ENCODE measurements around the gene POPDC3.

The POPDC3 gene

DNA sequence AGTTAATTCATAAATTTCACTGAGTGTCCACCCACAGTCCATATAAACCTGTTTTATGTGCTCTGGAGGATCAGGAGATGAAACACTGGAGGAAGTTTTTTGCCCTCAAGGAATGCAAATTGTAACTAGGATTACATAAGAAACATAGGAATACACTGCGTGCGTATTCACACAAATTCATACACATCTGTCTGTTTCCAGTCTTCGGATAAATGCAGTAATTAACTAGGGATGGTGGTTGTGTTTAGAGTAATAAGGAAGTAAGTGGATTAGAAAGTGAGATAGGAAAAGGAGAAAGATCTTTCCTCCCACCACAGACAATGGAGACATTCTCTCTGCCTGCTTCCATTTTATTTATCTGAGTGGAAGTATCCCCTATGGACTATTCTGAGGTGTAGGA lies 35.7 kb upstream of the POPDC3 start:
- H3K4me3 ChIP-seq (replicated peaks; ENCODE audit: low read depth, low read length) = no peak overlapping the region
- DNase-seq (ENCODE audit: extremely low read depth, low read depth) = no peak
- TF ChIP-seq, protein P1, sequence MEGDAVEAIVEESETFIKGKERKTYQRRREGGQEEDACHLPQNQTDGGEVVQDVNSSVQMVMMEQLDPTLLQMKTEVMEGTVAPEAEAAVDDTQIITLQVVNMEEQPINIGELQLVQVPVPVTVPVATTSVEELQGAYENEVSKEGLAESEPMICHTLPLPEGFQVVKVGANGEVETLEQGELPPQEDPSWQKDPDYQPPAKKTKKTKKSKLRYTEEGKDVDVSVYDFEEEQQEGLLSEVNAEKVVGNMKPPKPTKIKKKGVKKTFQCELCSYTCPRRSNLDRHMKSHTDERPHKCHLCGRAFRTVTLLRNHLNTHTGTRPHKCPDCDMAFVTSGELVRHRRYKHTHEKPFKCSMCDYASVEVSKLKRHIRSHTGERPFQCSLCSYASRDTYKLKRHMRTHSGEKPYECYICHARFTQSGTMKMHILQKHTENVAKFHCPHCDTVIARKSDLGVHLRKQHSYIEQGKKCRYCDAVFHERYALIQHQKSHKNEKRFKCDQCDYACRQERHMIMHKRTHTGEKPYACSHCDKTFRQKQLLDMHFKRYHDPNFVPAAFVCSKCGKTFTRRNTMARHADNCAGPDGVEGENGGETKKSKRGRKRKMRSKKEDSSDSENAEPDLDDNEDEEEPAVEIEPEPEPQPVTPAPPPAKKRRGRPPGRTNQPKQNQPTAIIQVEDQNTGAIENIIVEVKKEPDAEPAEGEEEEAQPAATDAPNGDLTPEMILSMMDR (IDR thresholded peaks at IDR 0.05; ENCODE audit: low read depth, low read length, missing control alignments) = no peak

DNA sequence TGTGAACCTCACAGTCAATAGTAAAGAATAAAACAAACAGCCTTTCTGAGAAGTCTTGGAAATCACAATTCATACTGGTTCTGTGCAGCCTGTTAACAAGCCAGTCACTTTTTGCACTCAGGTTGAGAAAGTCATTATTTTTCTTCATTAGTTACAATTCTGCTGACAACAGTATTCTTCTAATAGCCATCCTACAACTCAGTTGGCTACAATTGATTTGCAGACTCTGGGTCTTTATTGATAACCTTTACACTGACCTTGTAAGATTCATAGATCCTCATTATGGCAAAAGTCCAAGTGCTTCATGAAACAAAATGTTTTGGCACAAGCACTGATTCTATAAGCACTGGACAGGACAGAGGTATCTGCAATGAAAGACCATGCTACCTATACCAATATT lies 34.9 kb upstream of the POPDC3 start:
- no peak overlapping the region for H3K4me3 ChIP-seq (replicated peaks; ENCODE audit: low read depth, low read length)
- TF ChIP-seq, protein P1 (IDR thresholded peaks at IDR 0.05; ENCODE audit: low read depth, low read length, missing control alignments) = no peak
- no peak for DNase-seq (ENCODE audit: extremely low read depth, low read depth)

DNA sequence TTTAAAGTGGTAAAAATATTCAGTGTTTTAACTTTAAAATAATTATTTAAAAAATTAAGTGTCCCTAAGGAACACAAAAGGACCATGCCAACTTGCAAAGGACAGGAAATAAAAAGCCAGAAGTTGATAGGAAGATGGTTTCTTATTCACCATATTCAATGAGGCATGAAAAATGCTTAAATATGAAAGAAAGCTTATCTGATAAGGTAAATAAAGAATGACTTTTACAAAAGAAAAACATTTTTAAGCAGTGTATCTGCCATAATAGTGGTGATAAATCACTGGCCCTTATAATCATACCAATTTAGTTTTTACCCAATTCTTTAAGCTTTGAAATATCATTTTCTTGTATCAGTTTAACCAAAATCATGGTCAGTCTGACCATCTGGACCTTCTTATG lies 33.5 kb upstream of the POPDC3 start:
- TF ChIP-seq, protein P1 (IDR thresholded peaks at IDR 0.05; ENCODE audit: low read depth, low read length, missing control alignments) = no peak
- no peak overlapping the region for H3K4me3 ChIP-seq (replicated peaks; ENCODE audit: low read depth, low read length)
- no peak for DNase-seq (ENCODE audit: extremely low read depth, low read depth)

DNA sequence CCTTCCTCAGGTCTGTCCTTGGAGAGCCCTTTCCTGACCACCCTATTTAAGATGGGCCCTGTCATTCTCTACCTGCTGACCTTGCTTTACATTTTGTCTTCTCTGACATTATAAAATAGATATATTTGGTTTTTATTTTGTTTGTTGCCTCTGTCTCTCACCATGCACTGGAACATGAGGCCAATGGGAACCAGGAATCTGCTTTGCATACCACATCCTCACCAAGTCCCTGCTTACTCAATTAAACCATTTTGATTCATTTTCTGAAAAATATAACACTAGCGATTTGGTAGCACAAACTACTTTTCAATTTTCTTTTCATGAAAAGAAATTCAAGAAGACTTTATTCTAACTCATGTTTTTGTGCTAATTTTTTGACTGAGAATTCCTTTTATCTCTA lies 32.8 kb upstream of the POPDC3 start:
- H3K4me3 ChIP-seq (replicated peaks; ENCODE audit: low read depth, low read length) = no peak overlapping the region
- TF ChIP-seq, protein P1 (IDR thresholded peaks at IDR 0.05; ENCODE audit: low read depth, low read length, missing control alignments) = no peak
- no peak for DNase-seq (ENCODE audit: extremely low read depth, low read depth)

DNA sequence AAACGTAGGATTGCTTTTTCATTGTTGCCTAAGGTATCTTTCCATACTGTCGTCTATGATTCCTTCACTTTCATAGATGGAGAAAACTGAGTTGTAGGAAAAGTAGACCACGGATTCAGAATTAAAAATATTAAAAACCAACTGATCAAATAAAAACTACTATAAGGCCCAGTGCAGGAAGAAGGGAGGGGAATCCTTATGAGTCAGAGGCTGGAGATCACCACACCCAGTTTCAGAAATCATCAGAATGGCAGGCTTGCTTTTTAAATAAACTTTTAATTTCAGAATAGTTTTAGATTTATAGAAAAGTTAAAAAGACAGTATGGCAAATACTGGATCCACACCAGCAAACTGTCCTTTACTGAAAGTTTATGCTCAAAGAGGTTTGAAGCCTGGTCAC lies 32.0 kb upstream of the POPDC3 start:
- TF ChIP-seq, protein P1 (IDR thresholded peaks at IDR 0.05; ENCODE audit: low read depth, low read length, missing control alignments) = no peak
- H3K4me3 ChIP-seq (replicated peaks; ENCODE audit: low read depth, low read length) = no peak overlapping the region
- no peak for DNase-seq (ENCODE audit: extremely low read depth, low read depth)

DNA sequence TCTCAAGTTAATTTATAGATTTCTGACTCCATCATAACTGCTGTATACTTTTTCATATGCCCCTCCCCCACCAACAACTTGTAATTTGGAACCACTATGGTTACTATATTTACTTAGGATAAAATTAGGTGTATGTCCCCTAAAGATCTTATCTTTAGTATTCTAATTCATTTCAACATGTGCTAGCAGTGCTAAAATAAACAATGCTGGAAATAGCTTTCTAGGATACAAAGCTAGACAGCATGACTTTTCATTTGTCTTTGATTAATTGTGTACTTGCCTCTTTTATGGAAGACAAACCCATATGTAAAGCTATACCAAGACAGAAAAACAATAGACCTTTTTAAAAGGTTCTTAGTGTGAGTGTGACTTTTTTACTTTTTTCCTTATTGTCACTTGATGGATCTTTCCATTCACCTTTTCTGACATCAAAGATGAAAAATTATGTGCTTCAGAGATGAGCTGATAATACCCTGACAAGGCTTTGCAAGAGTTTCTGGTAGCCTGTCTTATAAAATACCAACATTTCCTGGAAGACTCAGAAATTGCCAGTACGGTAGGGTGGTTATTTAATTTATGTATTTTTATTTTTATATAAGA lies 31.2 kb upstream of the POPDC3 start:
- TF ChIP-seq, protein P1 (IDR thresholded peaks at IDR 0.05; ENCODE audit: low read depth, low read length, missing control alignments) = no peak
- no peak overlapping the region for H3K4me3 ChIP-seq (replicated peaks; ENCODE audit: low read depth, low read length)
- no peak for DNase-seq (ENCODE audit: extremely low read depth, low read depth)

Measured in HFF-Myc (cell line).